Suprapubic skin (tissue), 3 donors: ENCODE results near the gene HPSE2.

Experiments used
- CTCF ChIP-seq, 2 donors: fragments of 200-600 bp in 1 of 2; fragments of 450-650 bp in 1 of 2; sonication (generic) in 1 of 2; IDR thresholded peaks; one replicate each; pipeline ENCODE4 v1.5.1; 2016 to 2019; ENCODE audit warnings: antibody characterized with exemption in 2 of 2, mild to moderate bottlenecking in 1 of 2, moderate library complexity in 1 of 2
- POLR2A ChIP-seq, 2 donors: fragments of 450-650 bp; IDR thresholded peaks; one replicate each; pipeline ENCODE4 v1.6.1; 2017; ENCODE audit warnings: antibody characterized with exemption in 2 of 2, mild to moderate bottlenecking in 2 of 2, moderate library complexity in 2 of 2

DNA sequence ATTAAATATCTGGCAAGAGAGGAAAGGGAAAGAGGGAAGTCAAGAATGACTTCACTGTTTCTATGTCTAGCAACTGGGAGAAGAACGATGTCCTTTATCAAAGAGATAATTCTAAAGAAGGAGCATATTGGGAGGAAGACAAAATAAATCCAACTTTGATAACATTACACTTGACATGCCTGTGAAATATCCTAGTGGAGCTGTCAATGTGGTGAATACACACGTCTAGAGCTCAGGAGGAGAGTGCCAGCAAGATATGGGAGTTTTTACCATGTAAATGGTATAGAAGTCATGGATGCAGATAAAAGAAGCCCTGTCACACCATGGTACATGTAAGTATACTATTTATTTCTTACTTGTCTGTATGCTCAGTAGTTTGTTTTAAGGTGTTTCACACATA, 356.7 kb downstream of the HPSE2 start:
- no peak for TF ChIP-seq CTCF (IDR thresholded peaks at IDR 0.05)
- TF ChIP-seq POLR2A (IDR thresholded peaks at IDR 0.05) = no peak
